HepG2 (cell line): ENCODE data around the gene EPB41L3. TPM values are rescaled to one million over a fixed set of nuclear protein-coding genes. Genes with fewer than 3 reads are reported as not detected.

ENCODE experiments used
- ATAC-seq: fragments of 200-7000 bp; cut with Tn5 transposase; 3 replicates; pipeline ENCODE4 v1.9.1; 2020; ENCODE audit warnings: mild to moderate bottlenecking, moderate library complexity
- BruUV-seq: library from RNA; stranded (reverse); fragments of 400-500 nt; replicated peaks from 2 replicates; lab custom pipeline; 2021; lab: Mats Ljungman, UMichigan
- CTCF ChIA-PET: fragments of 300-600 bp; formaldehyde crosslinking; extraction: SDS; loops from one replicate; lab custom pipeline; 2021; ENCODE audit warnings: low total read pairs, inconsistent platforms, low intra/inter-chr PET ratio; lab: Yijun Ruan, JAX
- POLR2A ChIA-PET: fragments of 350-600 bp; sonication (Branson Sonifier 250); formaldehyde crosslinking; loops from one replicate; lab custom pipeline; 2020; ENCODE audit warnings: antibody characterized with exemption, inconsistent platforms; lab: Yijun Ruan, JAX
- DNase-seq: peaks from one replicate; pipeline ENCODE4 v3.0.0-alpha.2; 2015; ENCODE audit warnings: low spot score
- FAIRE-seq: peaks from 3 replicates; lab custom pipeline; 2011; peaks lifted over from hg19 to GRCh38; lab: Jason Lieb, UNC
- H2AFZ ChIP-seq: one replicate; pipeline ENCODE4 v1.6.1; 2011; ENCODE audit warnings: low read length, inconsistent platforms
- H3K27ac ChIP-seq: fragments of 300-600 bp; 3 replicates; pipeline ENCODE4 v1.8.0; 2011; ENCODE audit warnings: mixed run types, mild to moderate bottlenecking, mixed read lengths, low read length, inconsistent platforms; ENCODE audit not compliant: insufficient read depth; ENCODE audit errors: extremely low read length
- H3K27me3 ChIP-seq, 2 experiments: fragments of 200-600 bp in 1 of 2; 2 replicates in 1 of 2; 3 replicates in 1 of 2; pipeline versions ENCODE4 v1.6.0 to v1.8.0; 2011; ENCODE audit warnings: low read length in 2 of 2, mild to moderate bottlenecking in 2 of 2, moderate library complexity in 2 of 2, inconsistent platforms in 1 of 2; ENCODE audit not compliant: insufficient read depth in 2 of 2, control insufficient read depth in 1 of 2
- H3K36me3 ChIP-seq, 2 experiments: fragments of 200-600 bp in 1 of 2; replicated peaks in 1 of 2; 2 replicates in 1 of 2; 3 replicates in 1 of 2; pipeline versions ENCODE4 v1.5.1 to v1.8.0; 2011; ENCODE audit warnings: low read length in 2 of 2, inconsistent platforms in 1 of 2; ENCODE audit not compliant: insufficient read depth in 2 of 2, control insufficient read depth in 1 of 2
- H3K4me1 ChIP-seq: 2 replicates; pipeline ENCODE4 v1.5.1; 2012; ENCODE audit warnings: low read length, inconsistent platforms; ENCODE audit not compliant: insufficient read depth
- H3K4me2 ChIP-seq: 2 replicates; pipeline ENCODE4 v1.6.0; 2011; ENCODE audit warnings: low read depth, low read length, inconsistent platforms
- H3K4me3 ChIP-seq, 3 experiments: fragments of 200-600 bp in 1 of 3; sonication (generic), shearing (Covaris generic) in 1 of 3; replicated peaks in 1 of 3; 2 replicates each; pipeline ENCODE4 v1.5.1; 2011 to 2016; ENCODE audit warnings: low read length in 3 of 3, inconsistent platforms in 2 of 3, low read depth in 2 of 3, mild to moderate bottlenecking in 2 of 3, control low read depth in 1 of 3, mixed read lengths in 1 of 3; ENCODE audit not compliant: insufficient read depth in 1 of 3
- H3K79me2 ChIP-seq: one replicate; pipeline ENCODE4 v1.6.1; 2011; ENCODE audit warnings: low read length, inconsistent platforms; ENCODE audit not compliant: insufficient read depth
- H3K9ac ChIP-seq: 2 replicates; pipeline ENCODE4 v1.6.0; 2011; ENCODE audit warnings: mild to moderate bottlenecking, low read depth, low read length, inconsistent platforms; ENCODE audit not compliant: insufficient read depth
- H3K9me3 ChIP-seq: 2 replicates; pipeline ENCODE4 v1.5.1; 2012; ENCODE audit warnings: mild to moderate bottlenecking, low read length
- H4K20me1 ChIP-seq: 2 replicates; pipeline ENCODE4 v1.6.0; 2011; ENCODE audit warnings: inconsistent platforms, mild to moderate bottlenecking, low read length, moderate library complexity; ENCODE audit not compliant: insufficient read depth
- ADNP ChIP-seq: sonication (generic); formaldehyde crosslinking; IDR thresholded peaks from 2 replicates; pipeline ENCODE4 v1.4.0; 2020; ENCODE audit warnings: missing genetic modification reagents
- CTCF ChIP-seq: sonication (generic); formaldehyde crosslinking; IDR thresholded peaks from 2 replicates; pipeline ENCODE4 v1.5.0; 2020; ENCODE audit warnings: mild to moderate bottlenecking, missing genetic modification reagents, moderate library complexity
- HIC2 ChIP-seq: sonication (generic); formaldehyde crosslinking; IDR thresholded peaks from 2 replicates; pipeline ENCODE4 v1.9.0; 2022; ENCODE audit warnings: low read depth, missing genetic modification reagents
- NFE2L1 ChIP-seq: sonication (generic); formaldehyde crosslinking; IDR thresholded peaks from 2 replicates; pipeline ENCODE4 v1.4.0; 2020; ENCODE audit warnings: missing genetic modification reagents, mild to moderate bottlenecking, borderline replicate concordance
- PAXIP1 ChIP-seq: sonication (generic); formaldehyde crosslinking; conservative IDR thresholded peaks from 2 replicates; pipeline ENCODE4 v1.4.0; 2020; ENCODE audit warnings: mild to moderate bottlenecking, missing genetic modification reagents, moderate library complexity
- PRDM4 ChIP-seq: sonication (generic); formaldehyde crosslinking; IDR thresholded peaks from 2 replicates; pipeline ENCODE4 v1.9.0; 2021; ENCODE audit warnings: missing genetic modification reagents, borderline replicate concordance
- SETDB1 ChIP-seq: sonication (generic); formaldehyde crosslinking; IDR thresholded peaks from 2 replicates; pipeline ENCODE4 v1.5.1; 2020; ENCODE audit warnings: missing genetic modification reagents, mild to moderate bottlenecking, borderline replicate concordance
- SSRP1 ChIP-seq: IDR thresholded peaks from 2 replicates; pipeline ENCODE4 v1.6.1; 2016; ENCODE audit warnings: control low read depth
- THRA ChIP-seq: sonication (generic); formaldehyde crosslinking; IDR thresholded peaks from 2 replicates; pipeline ENCODE4 v1.4.0; 2020; ENCODE audit warnings: missing genetic modification reagents, borderline replicate concordance
- ZNF282 ChIP-seq: fragments of 450-650 bp; IDR thresholded peaks from 2 replicates; pipeline ENCODE4 v1.6.1; 2018; ENCODE audit not compliant: partially characterized antibody
- ZNF441 ChIP-seq: sonication (generic); formaldehyde crosslinking; IDR thresholded peaks from 2 replicates; pipeline ENCODE4 v1.7.0; 2021; ENCODE audit warnings: missing genetic modification reagents, borderline replicate concordance
- ZNF549 ChIP-seq: sonication (generic); formaldehyde crosslinking; IDR thresholded peaks from 2 replicates; pipeline ENCODE4 v1.5.0; 2020; ENCODE audit warnings: missing genetic modification reagents
- WGBS: methylation state at CpG from one replicate; pipeline ENCODE4 v1.1.6; 2017; ENCODE audit warnings: low lambda C conversion rate; 5-methylcytosine and 5-hydroxymethylcytosine counted together
- in situ Hi-C: cut with HindIII; loops from 2 replicates; pipeline ENCODE4 v1.10.0; 2017; ENCODE audit warnings: low pct_unique_long_range_greater_than_20kb; ENCODE audit not compliant: extremely low pct_ligation_motif_present
- intact Hi-C: fragments of 100-400 bp; cut with micrococcal nuclease; formaldehyde crosslinking; loops from one replicate; pipeline ENCODE4 v1.10.0; 2022; ENCODE audit not compliant: unreplicated experiment
- polyA plus RNA-seq, 8 experiments: library from polyadenylated mRNA; depleted of rRNA in 3 of 8; stranded (reverse) in 7 of 8; unstranded in 1 of 8; fragments of >200 nt; fragmentation: Illumina TruSeq in 4 of 8; extraction: Trizol in 4 of 8; gene quantifications; 2 replicates each; pipeline versions ENCODE4 v1.2.1 to v1.2.3, GENCODE V29; 2011 to 2016; ENCODE audit warnings: low read depth in 4 of 8, missing spikeins in 1 of 8, mixed read lengths in 1 of 8; ENCODE audit not compliant: insufficient read depth in 1 of 8
- total RNA-seq, 5 experiments: library from RNA; depleted of rRNA; stranded (reverse); fragments of >200 nt; fragmentation: Illumina TruSeq; extraction: Trizol; gene quantifications; 2 replicates each; pipeline ENCODE4 v1.2.3, GENCODE V29; 2016; ENCODE audit warnings: low read depth in 1 of 5

EPB41L3 gene
- total and polyA plus RNA-seq, 2 of the 13 experiments (the other 11 are each of a cell fraction or from before 2014, with no cell fraction given): not detected

- ChIA-PET CTCF (no interaction called here), POLR2A (no interaction called here)
- Histone ChIP-seq H3K4me2 (no peak overlapping the region), H4K20me1 (no peaks in the 10 kb centered on the region), H3K9me3 (no peaks in the 10 kb centered on the region), H3K79me2 (no peaks in the 10 kb centered on the region), H3K27ac (no peak overlapping the region), H2AFZ (no peak overlapping the region), H3K27me3 (no peaks in the 10 kb centered on the region), H3K4me1 (peaks cover under 1% of the 10 kb centered on the region; the same call in 1 of the 2 replicates), H3K9ac (no peak overlapping the region), H3K4me3 (no peak overlapping the region), H3K36me3 (no peaks in the 10 kb centered on the region)
- 7% methylated on average over 4 of the region's 4 CpGs for WGBS
- intact Hi-C loops: loop anchor here (10.0 kb wide), 1 partner anchor 370 kb away; no protein-coding TSS in a partner anchor
- no peak for FAIRE-seq
- no TSS peak for BruUV-seq
- in situ Hi-C loops: no loop called here
- no peak for ATAC-seq
- DNase-seq: no peak
- TF ChIP-seq CTCF (CRISPR knock-in tag): no peak
- no peak for TF ChIP-seq NFE2L1 (CRISPR knock-in tag)
- no peak for TF ChIP-seq PAXIP1 (CRISPR knock-in tag)
- TF ChIP-seq ZNF441 (CRISPR knock-in tag): no peak
- TF ChIP-seq ADNP (CRISPR knock-in tag): no peak
- no peak for TF ChIP-seq THRA (CRISPR knock-in tag)
- TF ChIP-seq PRDM4 (CRISPR knock-in tag): no peak
- no peak for TF ChIP-seq HIC2 (CRISPR knock-in tag)
- TF ChIP-seq ZNF282: no peak
- no peak for TF ChIP-seq ZNF549 (CRISPR knock-in tag)
- TF ChIP-seq SETDB1: no peak
- no peak for TF ChIP-seq SSRP1 (CRISPR knock-in tag)
Measured at GRCh38 chr18:5444847-5445246, 99.0 kb downstream of the EPB41L3 start.
